T47D (cell line): ENCODE measurements around the gene SLC12A9.
A peak's percentile ranks its signal among the peaks of the same experiment; 100 is the strongest.

Experiments
- DNase-seq, 2 experiments: peaks; one replicate each; pipeline versions ENCODE4 v3.0.0 to v3.0.0-alpha.2; 2011 to 2012; ENCODE audit warnings: low read depth in 1 of 2, low spot score in 1 of 2
- JUND ChIP-seq: IDR thresholded peaks from 2 replicates; pipeline ENCODE4 v1.6.1; 2012; ENCODE audit warnings: low read depth
- in situ Hi-C: cut with HindIII; loops from 2 replicates; pipeline ENCODE4 v1.10.0; 2016; ENCODE audit warnings: low sequenced_read_pairs, low pct_unique_long_range_greater_than_20kb

Gene SLC12A9

GRCh38 chr7:100874577-100875355 lies 22.3 kb downstream of the SLC12A9 start, which contains the start of gene SRRT:
Gene SRRT, plus strand, starts transcription at chr7:100875103. Its CDS starts 488 bp downstream, at chr7:100875591.
- in situ Hi-C loops = no loop called here
- TF ChIP-seq JUND = no peak
- peak; percentile 93 to 97 for DNase-seq

GRCh38 chr7:100875356-100875751 lies 22.8 kb downstream of the SLC12A9 start:
- no peak for TF ChIP-seq JUND
- in situ Hi-C loops = no loop called here
- DNase-seq = peak in 1 of 2 experiments; percentile 52

DNA sequence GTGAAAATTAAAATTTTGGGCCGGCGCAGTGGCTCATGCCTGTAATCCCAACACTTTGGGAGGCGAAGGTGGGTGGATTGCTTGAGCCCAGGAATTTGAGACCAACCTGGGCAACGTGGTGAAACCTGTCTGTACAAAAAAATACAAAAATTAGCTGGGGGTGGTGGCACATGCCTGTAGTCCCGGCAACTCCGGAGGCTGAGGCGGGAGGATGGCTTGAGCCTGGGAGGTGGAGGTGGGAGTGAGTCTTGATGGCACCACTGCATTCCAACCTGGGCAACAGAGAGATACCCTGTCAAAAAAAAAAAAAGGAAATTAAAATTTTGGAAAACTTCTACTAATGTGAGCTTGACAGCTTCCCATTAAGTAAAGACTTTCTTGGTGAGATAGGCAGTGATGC lies 25.5 kb downstream of the SLC12A9 start:
- in situ Hi-C loops = no loop called here
- TF ChIP-seq JUND = no peak
- no peak for DNase-seq

- no peak for TF ChIP-seq JUND
- in situ Hi-C loops = no loop called here
Measured at GRCh38 chr7:100878685-100879084, 26.2 kb downstream of the SLC12A9 start.

DNA sequence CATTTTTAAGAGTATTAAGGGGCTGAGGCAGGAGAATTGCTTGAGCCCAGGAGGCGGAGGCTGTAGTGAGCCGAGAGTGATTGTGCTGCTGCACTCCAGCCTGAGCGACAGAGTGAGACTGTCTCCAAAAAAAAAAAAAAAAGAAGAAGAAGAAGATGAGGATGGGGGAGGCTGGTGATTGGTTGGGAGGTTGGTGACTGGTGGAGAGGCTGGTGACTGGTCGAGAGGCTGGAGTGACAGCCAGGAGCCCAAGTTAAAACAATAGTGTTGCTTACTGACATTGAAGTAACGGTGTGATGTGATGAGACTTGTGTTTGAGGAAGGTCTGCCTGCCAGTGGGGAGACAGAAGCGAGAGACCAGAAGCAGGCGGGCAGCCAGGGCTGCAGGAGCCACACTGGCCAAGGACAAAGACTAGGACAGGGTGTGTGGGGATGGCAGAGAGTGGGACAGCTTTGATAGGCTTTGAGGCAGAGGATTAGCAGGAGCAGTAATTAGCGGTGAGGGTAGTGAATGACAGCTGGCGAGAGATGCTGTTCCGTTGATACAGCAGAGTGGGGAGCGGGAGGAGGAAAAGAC lies 27.3 kb downstream of the SLC12A9 start:
- no peak for TF ChIP-seq JUND
- DNase-seq = no peak
- in situ Hi-C loops = no loop called here

More at GRCh38 chr7:100878685-100879084, 26.2 kb downstream of the SLC12A9 start:
- no peak for DNase-seq

DNA sequence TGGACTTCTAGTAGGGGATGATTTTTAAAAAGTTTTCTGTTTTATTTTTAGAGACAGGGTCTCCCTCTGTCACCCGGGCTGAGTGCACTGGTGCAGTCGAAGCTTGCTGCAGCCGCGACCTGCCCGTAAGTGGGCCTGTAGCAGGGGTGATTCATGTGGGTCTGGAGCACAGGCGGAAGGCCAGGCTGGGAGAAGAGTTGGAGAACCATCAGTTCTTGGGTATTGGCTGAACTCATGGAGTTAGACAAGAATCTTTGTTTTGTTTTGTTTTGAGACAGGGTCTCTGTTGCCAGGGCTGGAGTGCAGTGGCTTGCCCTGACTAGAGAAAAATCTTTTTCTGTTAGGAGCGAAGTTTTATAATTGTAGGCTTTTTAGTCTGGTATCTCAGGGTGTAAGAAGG lies 28.1 kb downstream of the SLC12A9 start:
- no peak for TF ChIP-seq JUND
- in situ Hi-C loops = no loop called here
- DNase-seq = no peak

- TF ChIP-seq JUND = no peak
- no peak for DNase-seq
- in situ Hi-C loops = no loop called here
Measured at GRCh38 chr7:100881136-100881535, 28.6 kb downstream of the SLC12A9 start.

DNA sequence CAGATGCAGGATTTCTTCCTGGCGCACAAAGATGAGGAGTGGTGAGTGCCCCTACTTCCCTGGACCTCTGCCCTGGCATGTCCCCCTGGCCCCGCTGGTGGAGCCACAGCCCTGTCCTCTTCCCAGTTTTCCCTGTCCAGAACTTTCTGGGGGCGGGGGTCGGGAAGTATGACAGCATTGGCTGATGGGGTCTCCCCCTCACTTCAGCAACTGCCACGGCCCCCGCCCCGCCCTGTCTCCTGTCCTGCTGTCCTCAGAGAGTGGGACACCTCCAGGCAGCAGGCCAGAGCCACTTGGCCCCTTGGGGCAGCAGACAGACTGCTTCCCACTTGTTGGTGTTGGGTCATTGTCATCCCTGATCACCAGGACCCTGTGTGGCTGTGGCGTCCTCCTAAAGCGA lies 29.7 kb downstream of the SLC12A9 start:
- in situ Hi-C loops = no loop called here
- no peak for TF ChIP-seq JUND
- DNase-seq = no peak

GRCh38 chr7:100882785-100883526 lies 30.4 kb downstream of the SLC12A9 start:
- no peak for TF ChIP-seq JUND
- in situ Hi-C loops = no loop called here

DNA sequence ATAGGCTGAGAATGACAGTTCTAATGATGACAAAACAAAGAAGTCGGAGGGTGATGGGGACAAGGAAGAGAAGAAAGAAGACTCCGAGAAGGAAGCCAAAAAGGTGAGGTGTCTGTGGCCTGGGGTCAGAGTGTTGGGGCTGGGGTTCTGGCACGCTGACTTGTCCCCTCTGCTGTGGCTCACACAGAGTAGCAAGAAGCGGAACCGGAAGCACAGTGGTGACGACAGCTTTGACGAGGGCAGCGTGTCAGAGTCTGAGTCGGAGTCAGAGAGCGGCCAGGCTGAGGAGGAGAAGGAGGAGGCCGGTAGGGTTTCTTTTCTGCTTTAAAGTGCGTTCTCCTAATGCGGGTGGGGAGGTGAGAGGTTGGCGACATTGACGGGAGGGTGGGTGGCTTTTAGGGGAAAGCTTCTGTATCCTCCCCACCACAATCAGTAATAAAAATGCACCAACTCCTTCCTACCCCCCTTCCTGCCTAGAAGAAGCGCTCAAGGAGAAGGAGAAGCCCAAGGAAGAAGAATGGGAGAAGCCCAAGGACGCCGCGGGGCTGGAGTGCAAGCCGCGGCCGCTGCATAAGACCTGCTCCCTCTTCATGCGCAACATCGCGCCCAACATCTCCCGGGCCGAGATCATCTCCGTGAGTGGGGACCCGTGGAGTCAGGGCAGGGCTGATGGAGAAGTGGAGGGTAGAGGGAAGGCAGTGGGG lies 32.4 kb downstream of the SLC12A9 start:
- DNase-seq = no peak
- TF ChIP-seq JUND = no peak
- in situ Hi-C loops = no loop called here

More at GRCh38 chr7:100882785-100883526, 30.4 kb downstream of the SLC12A9 start:
- DNase-seq = no peak

DNA sequence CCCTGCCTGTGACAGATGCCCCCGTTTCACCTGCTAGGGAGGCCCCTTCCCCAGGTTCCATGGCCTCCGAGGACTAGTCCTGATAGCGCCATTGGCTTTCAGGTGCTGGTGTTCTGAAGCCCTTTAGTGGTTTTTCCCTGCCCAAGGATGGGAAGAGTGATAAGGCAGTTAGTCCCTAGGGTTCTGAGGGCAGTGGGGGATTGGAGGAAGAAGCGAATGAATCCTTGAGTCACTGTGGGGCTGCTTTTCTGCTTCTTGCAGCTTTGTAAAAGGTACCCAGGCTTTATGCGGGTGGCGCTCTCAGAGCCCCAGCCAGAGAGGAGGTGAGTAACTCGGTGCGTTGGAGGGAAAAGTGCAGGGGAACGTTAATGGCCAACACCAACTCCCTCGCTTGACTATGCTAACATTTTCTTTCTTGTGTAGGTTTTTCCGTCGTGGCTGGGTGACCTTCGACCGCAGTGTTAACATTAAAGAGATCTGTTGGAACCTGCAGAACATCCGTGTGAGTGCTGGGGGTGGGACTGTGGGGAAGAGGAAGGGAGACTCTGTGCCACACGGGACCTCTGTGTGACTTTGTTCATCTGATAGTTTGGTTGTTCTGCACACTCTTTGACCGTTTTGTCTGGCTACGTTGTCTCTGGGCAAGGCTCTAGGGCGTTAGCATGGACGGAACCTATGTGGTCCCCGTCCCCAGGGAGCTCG lies 33.1 kb downstream of the SLC12A9 start:
- in situ Hi-C loops = no loop called here
- TF ChIP-seq JUND = no peak
- no peak for DNase-seq
